BE2C (cell line): ENCODE measurements around the gene C2orf68.
"Not testable (repeated sequence)": the region's sequence is repeated elsewhere in the genome, so short reads cannot be mapped to it uniquely, and the experiment has no call there.

Source experiments
- DNase-seq: peaks from one replicate; pipeline ENCODE4 v3.0.0-alpha.2; 2020
- H3K27me3 ChIP-seq: fragments of 250-450 bp; sonication (Bioruptor Pico); 2 replicates; pipeline ENCODE4 v1.5.1; 2020; ENCODE audit warnings: mild to moderate bottlenecking
- H3K36me3 ChIP-seq: fragments of 250-450 bp; sonication (Bioruptor Pico); 2 replicates; pipeline ENCODE4 v1.5.1; 2020; ENCODE audit warnings: mild to moderate bottlenecking
- H3K4me1 ChIP-seq: fragments of 250-450 bp; sonication (Bioruptor Pico); 2 replicates; pipeline ENCODE4 v1.5.1; 2020
- H3K4me3 ChIP-seq: 2 replicates; pipeline ENCODE4 v1.5.1; 2011; ENCODE audit warnings: low read depth, low read length
- H3K9me3 ChIP-seq: fragments of 250-450 bp; sonication (Bioruptor Pico); 2 replicates; pipeline ENCODE4 v1.5.1; 2020
- TF ChIP-seq, protein P1 (sequence below): IDR thresholded peaks from 2 replicates; pipeline ENCODE4 v1.5.1; 2012; ENCODE audit warnings: mild to moderate bottlenecking, low read depth, low read length

The C2orf68 gene

DNA sequence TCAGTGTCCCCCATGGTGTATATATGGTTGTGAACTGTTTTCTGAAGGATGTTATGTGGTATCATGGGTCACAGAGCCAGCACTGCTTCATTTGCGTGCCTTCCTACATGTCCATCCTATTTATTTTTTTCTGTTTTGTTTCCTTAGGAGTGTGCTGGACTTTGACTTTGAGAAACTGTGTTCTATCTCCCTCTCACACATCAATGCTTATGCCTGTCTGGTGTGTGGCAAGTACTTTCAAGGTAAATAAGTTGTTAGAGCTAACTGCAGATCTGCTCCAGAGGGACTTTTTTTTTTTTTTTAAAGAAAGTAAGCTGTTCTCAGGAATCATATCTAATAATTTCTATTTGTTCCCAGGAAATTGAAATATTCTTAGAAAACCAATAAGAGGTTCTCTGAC is 9.5 kb upstream of the C2orf68 start:
- Histone ChIP-seq H3K4me3 (no peak overlapping the region), H3K9me3 (no peaks in the 10 kb centered on the region), H3K36me3 (peaks cover 32% of the 10 kb centered on the region), H3K27me3 (no peaks in the 10 kb centered on the region), H3K4me1 (no peaks in the 10 kb centered on the region)
- DNase-seq, result no peak
- TF ChIP-seq, protein P1, sequence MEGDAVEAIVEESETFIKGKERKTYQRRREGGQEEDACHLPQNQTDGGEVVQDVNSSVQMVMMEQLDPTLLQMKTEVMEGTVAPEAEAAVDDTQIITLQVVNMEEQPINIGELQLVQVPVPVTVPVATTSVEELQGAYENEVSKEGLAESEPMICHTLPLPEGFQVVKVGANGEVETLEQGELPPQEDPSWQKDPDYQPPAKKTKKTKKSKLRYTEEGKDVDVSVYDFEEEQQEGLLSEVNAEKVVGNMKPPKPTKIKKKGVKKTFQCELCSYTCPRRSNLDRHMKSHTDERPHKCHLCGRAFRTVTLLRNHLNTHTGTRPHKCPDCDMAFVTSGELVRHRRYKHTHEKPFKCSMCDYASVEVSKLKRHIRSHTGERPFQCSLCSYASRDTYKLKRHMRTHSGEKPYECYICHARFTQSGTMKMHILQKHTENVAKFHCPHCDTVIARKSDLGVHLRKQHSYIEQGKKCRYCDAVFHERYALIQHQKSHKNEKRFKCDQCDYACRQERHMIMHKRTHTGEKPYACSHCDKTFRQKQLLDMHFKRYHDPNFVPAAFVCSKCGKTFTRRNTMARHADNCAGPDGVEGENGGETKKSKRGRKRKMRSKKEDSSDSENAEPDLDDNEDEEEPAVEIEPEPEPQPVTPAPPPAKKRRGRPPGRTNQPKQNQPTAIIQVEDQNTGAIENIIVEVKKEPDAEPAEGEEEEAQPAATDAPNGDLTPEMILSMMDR, result no peak

DNA sequence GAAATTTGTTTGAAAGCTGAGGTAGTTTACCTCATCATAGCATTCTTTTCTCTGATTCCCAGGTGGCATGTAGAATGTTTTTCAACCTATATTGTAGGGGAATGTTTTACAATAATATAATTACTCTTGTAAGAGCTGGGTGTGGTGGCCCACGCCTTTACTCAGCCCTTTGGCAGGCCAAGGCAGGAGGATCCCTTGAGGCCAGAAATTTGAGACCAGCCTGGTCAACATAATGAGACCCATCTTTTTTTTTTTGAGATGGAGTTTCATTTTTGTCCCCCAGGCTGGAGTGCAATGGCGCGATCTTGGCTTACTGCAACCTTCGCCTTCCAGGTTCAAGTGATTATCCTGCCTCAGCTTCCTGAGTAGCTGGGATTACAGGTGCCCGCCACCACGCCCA is 7.8 kb upstream of the C2orf68 start:
- no peak overlapping the region for H3K4me3 ChIP-seq
- TF ChIP-seq, protein P1, result no peak
- no peak for DNase-seq
- no peaks in the 10 kb centered on the region for H3K9me3 ChIP-seq
- H3K4me1 ChIP-seq, result no peaks in the 10 kb centered on the region
- no peaks in the 10 kb centered on the region for H3K27me3 ChIP-seq
- peaks cover 23% of the 10 kb centered on the region for H3K36me3 ChIP-seq

DNA sequence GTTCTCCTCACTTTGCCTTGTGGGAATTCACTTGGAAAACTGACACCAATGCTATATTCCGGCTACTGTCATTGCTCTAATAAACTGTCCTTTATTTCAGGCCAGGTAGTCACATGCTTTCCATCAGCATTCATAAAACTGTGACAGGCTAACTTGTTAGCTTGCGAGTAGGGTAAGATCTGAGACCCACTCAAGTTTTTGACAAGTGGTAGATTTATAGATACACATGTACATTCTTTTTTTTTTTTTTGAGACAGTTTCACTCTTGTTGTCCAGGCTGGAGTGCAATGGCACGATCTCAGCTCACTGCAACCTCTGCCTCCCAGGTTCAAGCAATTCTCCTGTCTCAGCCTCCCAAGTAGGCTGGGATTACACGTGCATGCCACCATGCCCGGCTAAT is 5.9 kb upstream of the C2orf68 start:
- H3K36me3 ChIP-seq, result peaks cover 11% of the 10 kb centered on the region
- not testable (repeated sequence) for H3K9me3 ChIP-seq, H3K27me3 ChIP-seq, H3K4me3 ChIP-seq, DNase-seq, H3K4me1 ChIP-seq

DNA sequence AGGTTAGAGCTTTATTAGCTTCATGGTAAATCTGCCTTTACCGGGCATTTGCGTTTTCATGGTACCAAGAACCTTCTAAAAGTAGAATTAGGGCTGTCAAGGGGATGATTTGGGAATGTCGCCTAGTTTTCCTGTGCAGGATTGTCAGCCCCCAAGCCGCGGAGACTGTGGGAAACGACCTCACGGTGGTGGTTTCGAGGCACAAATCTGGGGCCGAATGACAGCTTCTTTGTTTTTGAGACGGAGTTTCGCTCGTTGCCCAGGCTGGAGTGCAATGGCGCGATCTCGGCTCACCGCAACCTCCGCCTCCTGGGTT is 3.5 kb upstream of the C2orf68 start:
- H3K4me3 ChIP-seq, result no peak overlapping the region
- H3K9me3 ChIP-seq, result no peaks in the 10 kb centered on the region
- no peaks in the 10 kb centered on the region for H3K27me3 ChIP-seq
- H3K4me1 ChIP-seq, result no peaks in the 10 kb centered on the region
- no peak for DNase-seq
- H3K36me3 ChIP-seq, result peaks cover 6% of the 10 kb centered on the region
- TF ChIP-seq, protein P1, result no peak

DNA sequence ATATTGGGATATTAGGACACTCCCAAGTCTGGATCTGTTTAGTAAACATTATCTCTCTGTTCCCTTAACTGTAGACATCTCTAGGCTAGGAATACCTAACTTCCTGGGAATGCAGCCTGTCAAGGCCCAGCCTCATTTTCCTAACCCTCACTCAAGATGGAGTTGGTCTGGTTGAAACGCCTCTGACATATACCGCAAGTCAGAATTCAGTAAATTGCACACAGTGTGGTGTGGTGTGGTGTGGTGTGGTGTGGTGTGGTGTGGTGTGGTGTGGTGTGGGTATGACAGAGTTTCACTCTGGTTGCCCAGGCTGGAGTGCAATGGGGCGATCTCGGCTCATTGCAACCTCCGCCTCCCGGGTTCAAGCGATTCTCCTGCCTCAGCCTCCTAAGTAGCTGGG is 2.9 kb upstream of the C2orf68 start:
- H3K4me1 ChIP-seq, DNase-seq, H3K9me3 ChIP-seq, H3K27me3 ChIP-seq, H3K36me3 ChIP-seq, H3K4me3 ChIP-seq: not testable (repeated sequence)

DNA sequence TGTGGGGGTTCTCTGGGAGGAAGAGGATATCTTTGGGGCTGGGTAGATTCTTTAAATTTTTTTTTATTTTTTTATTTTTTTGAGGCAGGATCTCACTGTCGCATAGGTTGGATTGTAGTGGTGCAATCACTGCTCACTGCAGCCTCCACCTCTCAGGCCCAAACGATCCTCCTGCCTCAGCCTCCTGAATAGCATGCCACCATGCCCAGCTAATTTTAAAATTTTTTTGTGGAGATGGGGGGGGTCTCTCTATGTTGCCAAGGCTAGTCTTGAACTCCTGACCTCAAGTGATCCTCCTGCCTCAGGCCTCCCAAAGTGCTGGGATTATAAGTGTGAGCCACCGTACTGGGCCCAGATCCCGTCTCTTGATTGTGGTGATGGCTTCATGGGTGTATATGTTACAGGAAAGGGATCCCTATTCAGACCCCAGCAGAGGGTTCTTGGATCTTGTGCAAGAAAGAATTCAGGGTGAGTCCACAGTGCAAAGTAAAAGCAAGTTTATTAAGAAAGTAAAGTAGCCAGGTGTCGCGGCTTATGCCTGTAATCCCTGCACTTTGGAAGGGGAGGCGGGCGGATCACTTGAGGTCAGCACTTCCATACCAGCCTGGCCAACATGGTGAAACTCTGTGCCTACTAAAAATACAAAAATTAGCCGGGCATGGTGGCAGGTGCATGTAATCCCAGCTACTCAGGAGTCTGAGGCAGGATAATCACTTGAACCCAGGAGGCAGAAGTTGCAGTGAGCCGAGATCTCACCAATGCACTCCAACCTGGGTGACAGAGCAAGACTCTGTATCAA is 2.0 kb upstream of the C2orf68 start:
- H3K36me3 ChIP-seq, result no peaks in the 10 kb centered on the region
- no peaks in the 10 kb centered on the region for H3K4me1 ChIP-seq
- H3K9me3 ChIP-seq, result no peaks in the 10 kb centered on the region
- TF ChIP-seq, protein P1, result no peak
- no peak for DNase-seq
- H3K4me3 ChIP-seq, result no peak overlapping the region
- H3K27me3 ChIP-seq, result no peaks in the 10 kb centered on the region

DNA sequence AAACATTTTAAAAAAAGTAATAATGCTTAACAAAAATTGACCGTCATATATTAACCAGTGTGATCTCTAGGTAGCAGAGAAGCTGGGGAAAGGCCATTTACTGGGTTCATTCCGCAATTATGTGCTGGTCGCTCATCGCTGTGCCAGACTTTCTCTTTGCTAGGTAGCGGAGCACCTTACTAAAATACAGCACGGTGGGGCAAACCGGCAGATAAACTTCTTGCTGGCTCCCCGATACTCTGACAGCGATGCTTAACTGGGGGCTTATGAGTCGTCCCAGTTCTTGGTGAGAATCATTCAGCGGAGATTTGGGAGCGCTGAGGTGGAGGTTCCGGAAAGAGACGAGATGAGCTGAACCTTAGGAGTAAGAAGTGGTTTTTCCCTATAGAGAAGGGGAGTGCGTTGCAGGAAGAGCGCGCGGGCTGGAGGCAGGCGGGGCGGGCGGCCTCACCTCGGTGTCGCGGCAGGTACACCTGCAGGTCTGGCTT is 605 bp downstream of the C2orf68 start:
- no peak for DNase-seq
- TF ChIP-seq, protein P1, result no peak
- Histone ChIP-seq H3K27me3 (no peaks in the 10 kb centered on the region), H3K36me3 (no peaks in the 10 kb centered on the region), H3K9me3 (no peaks in the 10 kb centered on the region), H3K4me1 (no peaks in the 10 kb centered on the region), H3K4me3 (peak overlapping the region; percentile 68)
